Astrocyte of the spinal cord (primary cell): ENCODE results near the gene FAH.

Experiments used
- DNase-seq: peaks from one replicate; pipeline ENCODE4 v3.0.0; 2011; ENCODE audit warnings: low read depth, low spot score
- H3K4me3 ChIP-seq: 2 replicates; pipeline ENCODE4 v1.5.1; 2011; ENCODE audit warnings: low read depth, mild to moderate bottlenecking, low read length, moderate library complexity
- CTCF ChIP-seq: IDR thresholded peaks from 2 replicates; pipeline ENCODE4 v1.5.1; 2012; ENCODE audit warnings: low read depth, mild to moderate bottlenecking, low read length, inconsistent platforms
- in situ Hi-C: cut with HindIII; loops from 2 replicates; pipeline ENCODE4 v1.10.0; 2017; ENCODE audit warnings: low sequenced_read_pairs

Gene FAH

GRCh38 chr15:80174017-80174746, 21.4 kb downstream of the FAH start:
- DNase-seq: peak; percentile 69
- no peak for TF ChIP-seq CTCF
- no peak overlapping the region for H3K4me3 ChIP-seq
- in situ Hi-C loops: no loop called here

- DNase-seq: no peak
- H3K4me3 ChIP-seq: no peak overlapping the region
- TF ChIP-seq CTCF: no peak
- in situ Hi-C loops: no loop called here
These were observed 22.6 kb downstream of the FAH start for GRCh38 chr15:80175436-80175835.

GRCh38 chr15:80176443-80176842, 23.6 kb downstream of the FAH start:
- DNase-seq: no peak
- no peak for TF ChIP-seq CTCF
- no peak overlapping the region for H3K4me3 ChIP-seq
- in situ Hi-C loops: no loop called here

GRCh38 chr15:80177156-80177555, 24.4 kb downstream of the FAH start:
- no peak for TF ChIP-seq CTCF
- no peak overlapping the region for H3K4me3 ChIP-seq
- in situ Hi-C loops: no loop called here
- no peak for DNase-seq

- peak; percentile 91 for DNase-seq
- H3K4me3 ChIP-seq: no peak overlapping the region
- TF ChIP-seq CTCF: no peak
- in situ Hi-C loops: no loop called here
These were observed 26.4 kb downstream of the FAH start for GRCh38 chr15:80179025-80179759.

- H3K4me3 ChIP-seq: no peak overlapping the region
- no peak for DNase-seq
- TF ChIP-seq CTCF: no peak
- in situ Hi-C loops: no loop called here
These were observed 27.1 kb downstream of the FAH start for GRCh38 chr15:80179935-80180334.
